Neural progenitor cell (in vitro differentiated cells): Measurements from ENCODE around the gene COL23A1. TPM values are rescaled to one million over a fixed set of nuclear protein-coding genes. Genes with fewer than 3 reads are reported as not detected.

Experiments used
- DNase-seq: peaks from one replicate; pipeline ENCODE4 v3.0.0-alpha.2; 2016; ENCODE audit warnings: low spot score
- H2AFZ ChIP-seq: fragments of 200-600 bp; sonication (generic); replicated peaks from 2 replicates; pipeline ENCODE4 v1.6.1; 2016; ENCODE audit warnings: antibody characterized with exemption
- H3F3A ChIP-seq: fragments of 200-600 bp; sonication (generic); 2 replicates; pipeline ENCODE4 v1.6.1; 2016; ENCODE audit warnings: antibody characterized with exemption, low read depth
- H3K27ac ChIP-seq: fragments of 200-600 bp; sonication (generic); 2 replicates; pipeline ENCODE4 v1.5.1; 2016; ENCODE audit warnings: mild to moderate bottlenecking
- H3K27me3 ChIP-seq: fragments of 200-600 bp; sonication (generic); 2 replicates; pipeline ENCODE4 v1.6.1; 2016; ENCODE audit warnings: mild to moderate bottlenecking, moderate library complexity
- H3K36me3 ChIP-seq: fragments of 200-600 bp; sonication (generic); 2 replicates; pipeline ENCODE4 v1.5.1; 2016
- H3K4me1 ChIP-seq: fragments of 200-600 bp; sonication (generic); 2 replicates; pipeline ENCODE4 v1.6.1; 2016; ENCODE audit warnings: mixed run types
- H3K4me2 ChIP-seq: fragments of 200-600 bp; sonication (generic); 2 replicates; pipeline ENCODE4 v1.6.1; 2016
- H3K4me3 ChIP-seq: fragments of 200-600 bp; sonication (generic); 2 replicates; pipeline ENCODE4 v1.5.1; 2016
- H3K79me2 ChIP-seq: fragments of 200-600 bp; sonication (generic); 2 replicates; pipeline ENCODE4 v1.6.1; 2016; ENCODE audit warnings: low read depth
- H3K9ac ChIP-seq: fragments of 200-600 bp; sonication (generic); 2 replicates; pipeline ENCODE4 v1.6.1; 2016
- H3K9me3 ChIP-seq: fragments of 200-600 bp; sonication (generic); 2 replicates; pipeline ENCODE4 v1.5.1; 2016; ENCODE audit warnings: low read depth
- H4K20me1 ChIP-seq: fragments of 200-600 bp; sonication (generic); 2 replicates; pipeline ENCODE4 v1.6.1; 2016; ENCODE audit warnings: low read depth
- H3K27ac Mint-ChIP-seq: 3 replicates; pipeline ENCODE4 v1.8.0; 2021; ENCODE audit warnings: mixed read lengths
- H3K27me3 Mint-ChIP-seq: 2 replicates; pipeline ENCODE4 v1.8.0; 2022; ENCODE audit warnings: low read depth, mild to moderate bottlenecking, inconsistent platforms, moderate library complexity, mixed read lengths; ENCODE audit not compliant: insufficient read depth
- H3K36me3 Mint-ChIP-seq: 3 replicates; pipeline ENCODE4 v1.8.0; 2021; ENCODE audit warnings: mixed read lengths
- H3K4me1 Mint-ChIP-seq: 3 replicates; pipeline ENCODE4 v1.8.0; 2021; ENCODE audit warnings: mixed read lengths
- H3K4me3 Mint-ChIP-seq: 3 replicates; pipeline ENCODE4 v1.8.0; 2021; ENCODE audit warnings: mild to moderate bottlenecking, moderate library complexity, mixed read lengths
- H3K9me3 Mint-ChIP-seq: 3 replicates; pipeline ENCODE4 v1.8.0; 2020; ENCODE audit warnings: mixed read lengths
- CTCF ChIP-seq: fragments of 200-600 bp; sonication (generic); IDR thresholded peaks from 2 replicates; pipeline ENCODE4 v1.5.1; 2017; ENCODE audit warnings: antibody characterized with exemption, mild to moderate bottlenecking
- EZH2 ChIP-seq: fragments of 200-600 bp; sonication (generic); IDR thresholded peaks from 2 replicates; pipeline ENCODE4 v1.6.1; 2017; ENCODE audit warnings: antibody characterized with exemption, mild to moderate bottlenecking, moderate library complexity
- EZH2phosphoT487 ChIP-seq: fragments of 200-600 bp; sonication (generic); IDR thresholded peaks from 2 replicates; pipeline ENCODE4 v1.6.1; 2017; ENCODE audit warnings: antibody characterized with exemption
- total RNA-seq: library from RNA; depleted of rRNA; stranded (reverse); fragments of >200 nt; gene quantifications from 2 replicates; pipeline ENCODE4 v1.2.3, GENCODE V29; 2015; ENCODE audit warnings: low replicate concordance

Gene COL23A1
- total RNA-seq, 1 donor from 2014 or later, result not detected

DNA sequence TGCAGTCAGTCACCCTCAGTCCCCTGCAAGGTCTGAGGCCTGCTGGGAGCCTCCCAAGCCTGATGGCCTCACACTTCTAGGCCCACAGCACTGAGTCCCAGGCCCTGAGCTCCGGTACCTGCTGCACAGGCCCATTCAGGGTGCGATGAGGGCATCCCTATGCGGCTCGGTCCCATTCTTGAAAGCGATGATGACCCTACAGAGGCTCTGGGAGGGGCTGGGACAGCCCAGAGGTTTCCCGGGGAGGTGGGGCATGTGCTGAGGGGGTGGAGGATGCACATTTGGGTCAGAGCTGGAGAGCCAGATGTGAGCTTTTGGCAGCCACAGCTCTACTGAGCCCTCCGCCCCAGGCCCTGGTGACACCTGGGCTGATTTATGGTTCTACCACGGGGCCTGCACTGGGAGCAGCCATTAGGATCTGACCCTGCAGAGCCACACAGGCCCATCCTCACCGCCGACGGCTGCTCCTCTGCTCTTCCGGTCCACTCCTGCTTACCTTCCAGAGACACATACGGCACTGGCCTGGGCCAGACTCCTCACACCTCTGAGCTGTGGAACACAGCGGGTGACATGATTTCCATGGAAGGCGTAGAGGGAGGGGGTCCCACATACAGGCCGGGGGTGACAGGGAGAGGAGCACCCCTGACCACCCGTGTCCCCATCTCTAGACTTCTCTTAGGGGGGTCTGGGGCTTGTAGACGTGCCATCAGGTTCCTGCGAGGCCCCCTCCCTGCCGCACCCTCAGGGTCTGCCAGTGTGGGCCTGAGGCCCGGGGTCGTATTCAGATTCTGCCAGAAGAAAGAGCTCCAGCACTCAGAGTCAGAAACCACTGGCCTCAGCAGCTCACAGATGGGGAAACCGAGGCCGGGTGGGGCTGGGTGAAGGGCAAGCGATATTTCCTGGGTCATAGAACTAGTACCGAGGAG is 53.4 kb downstream of the COL23A1 start:
- H3K79me2 ChIP-seq, result no peaks in the 10 kb centered on the region
- H3K27me3 ChIP-seq, result peaks cover 6% of the 10 kb centered on the region
- H2AFZ ChIP-seq, result no peak overlapping the region
- Mint-ChIP-seq H3K27ac (no peak overlapping the region), H3K27me3 (no peaks in the 10 kb centered on the region), H3K4me1 (peaks cover 38% of the 10 kb centered on the region), H3K9me3 (no peaks in the 10 kb centered on the region), H3K4me3 (no peak overlapping the region), H3K36me3 (no peaks in the 10 kb centered on the region)
- no peak overlapping the region for H3K4me3 ChIP-seq
- H3K4me1 ChIP-seq, result peaks cover 7% of the 10 kb centered on the region
- no peak overlapping the region for H3K27ac ChIP-seq
- no peaks in the 10 kb centered on the region for H4K20me1 ChIP-seq
- no peak overlapping the region for H3K4me2 ChIP-seq
- no peaks in the 10 kb centered on the region for H3K36me3 ChIP-seq
- TF ChIP-seq CTCF (no peak), EZH2phosphoT487 (no peak), EZH2 (no peak)
- H3K9me3 ChIP-seq, result no peaks in the 10 kb centered on the region
- H3F3A ChIP-seq, result no peaks in the 10 kb centered on the region
- DNase-seq, result no peak
- no peak overlapping the region for H3K9ac ChIP-seq

DNA sequence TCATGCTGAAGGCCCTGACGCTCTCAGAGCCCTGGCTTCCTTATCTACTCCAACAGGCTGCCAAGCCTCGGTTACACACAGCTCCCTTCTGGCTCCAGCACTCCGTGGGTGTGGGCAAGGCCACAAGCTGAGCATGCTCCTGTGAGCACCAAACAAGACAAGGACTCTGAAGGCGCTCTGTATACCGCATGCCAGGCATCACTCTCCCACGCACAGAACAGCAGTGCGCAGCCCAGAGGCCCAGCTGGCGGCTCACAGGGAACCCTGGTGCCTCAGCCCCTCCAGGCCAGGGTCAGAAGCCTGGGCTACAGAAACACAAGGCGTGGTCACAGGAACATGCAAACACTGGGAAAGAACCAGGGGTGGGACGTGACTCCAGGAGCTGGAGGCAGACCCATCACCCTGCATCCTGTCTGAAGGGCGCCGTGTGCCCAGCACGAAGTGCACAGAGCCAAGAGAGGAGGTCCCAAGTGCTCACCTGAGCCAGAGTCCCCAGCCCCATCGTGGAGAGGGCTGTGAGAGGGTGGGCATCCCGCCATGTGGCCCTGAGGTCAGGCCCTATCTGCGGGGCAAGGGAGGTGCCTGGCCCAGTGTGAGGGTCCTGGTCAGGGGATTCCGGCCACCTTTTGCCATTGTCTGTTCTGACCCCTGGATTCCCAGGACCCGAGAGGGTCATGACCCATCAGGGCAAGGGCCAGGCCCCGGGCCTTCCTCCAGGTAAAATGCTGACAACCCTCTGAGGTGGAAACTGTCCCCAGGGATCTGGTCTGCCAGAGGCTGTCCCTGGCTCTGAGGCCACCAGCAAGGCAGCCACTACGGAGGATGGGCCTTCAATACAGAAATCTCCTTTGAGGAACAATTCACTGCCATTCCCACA is 54.7 kb downstream of the COL23A1 start:
- Histone ChIP-seq H3F3A (no peaks in the 10 kb centered on the region), H3K9ac (no peak overlapping the region), H3K4me2 (no peak overlapping the region), H2AFZ (no peak overlapping the region), H3K36me3 (no peaks in the 10 kb centered on the region), H3K27me3 (no peaks in the 10 kb centered on the region), H3K79me2 (no peaks in the 10 kb centered on the region), H3K4me1 (peaks cover 8% of the 10 kb centered on the region), H3K4me3 (no peak overlapping the region), H3K27ac (no peak overlapping the region), H3K9me3 (no peaks in the 10 kb centered on the region), H4K20me1 (no peaks in the 10 kb centered on the region)
- Mint-ChIP-seq H3K4me1 (peaks cover 33% of the 10 kb centered on the region), H3K9me3 (no peaks in the 10 kb centered on the region), H3K4me3 (no peak overlapping the region), H3K36me3 (no peaks in the 10 kb centered on the region), H3K27ac (no peak overlapping the region), H3K27me3 (no peaks in the 10 kb centered on the region)
- TF ChIP-seq EZH2 (no peak), EZH2phosphoT487 (no peak), CTCF (no peak)
- DNase-seq, result no peak

- Histone ChIP-seq H3K9me3 (no peaks in the 10 kb centered on the region), H2AFZ (no peak overlapping the region), H3K79me2 (no peaks in the 10 kb centered on the region), H3F3A (no peaks in the 10 kb centered on the region), H3K4me2 (no peak overlapping the region), H3K4me3 (no peak overlapping the region), H3K9ac (no peak overlapping the region), H3K27me3 (no peaks in the 10 kb centered on the region), H4K20me1 (no peaks in the 10 kb centered on the region), H3K36me3 (no peaks in the 10 kb centered on the region), H3K27ac (no peak overlapping the region), H3K4me1 (peaks cover 8% of the 10 kb centered on the region)
- Mint-ChIP-seq H3K27me3 (no peaks in the 10 kb centered on the region), H3K4me3 (no peak overlapping the region), H3K4me1 (peaks cover 30% of the 10 kb centered on the region), H3K36me3 (no peaks in the 10 kb centered on the region), H3K9me3 (no peaks in the 10 kb centered on the region), H3K27ac (no peak overlapping the region)
- no peak for TF ChIP-seq EZH2
- TF ChIP-seq EZH2phosphoT487, result no peak
- TF ChIP-seq CTCF, result no peak
- no peak for DNase-seq
Observed at GRCh38 chr5:178533136-178533535, 57.1 kb downstream of the COL23A1 start.
